GM21723 (cell line): Measurements from ENCODE around the gene NSRP1.
"Not testable (repeated sequence)": the region's sequence is repeated elsewhere in the genome, so short reads cannot be mapped to it uniquely, and the experiment has no call there.

ENCODE experiments used
- ATAC-seq: cut with Tn5 transposase; IDR thresholded peaks from one replicate; pipeline ENCODE4 v1.9.1; 2021; ENCODE audit warnings: mild to moderate bottlenecking, moderate library complexity; ENCODE audit not compliant: unreplicated experiment

Gene NSRP1

GRCh38 chr17:30219833-30220232 is 103.2 kb downstream of the NSRP1 start:
- ATAC-seq = no peak

GRCh38 chr17:30220414-30220813 is 103.8 kb downstream of the NSRP1 start:
- ATAC-seq = no peak

- ATAC-seq = no peak
Observed at GRCh38 chr17:30221346-30221745, 104.7 kb downstream of the NSRP1 start.

GRCh38 chr17:30222251-30222650 is 105.6 kb downstream of the NSRP1 start:
- ATAC-seq = no peak

- ATAC-seq = no peak
Observed at GRCh38 chr17:30222721-30223175, 106.1 kb downstream of the NSRP1 start.

- ATAC-seq = no peak
Observed at GRCh38 chr17:30224419-30224960, 107.9 kb downstream of the NSRP1 start.

GRCh38 chr17:30225112-30225511 is 108.5 kb downstream of the NSRP1 start:
- ATAC-seq = no peak

GRCh38 chr17:30225919-30226553 is 109.4 kb downstream of the NSRP1 start:
- no peak for ATAC-seq

- no peak for ATAC-seq
Observed at GRCh38 chr17:30226878-30227277, 110.3 kb downstream of the NSRP1 start.

- ATAC-seq = no peak
Observed at GRCh38 chr17:30228011-30228410, 111.4 kb downstream of the NSRP1 start.

- no peak for ATAC-seq
Observed at GRCh38 chr17:30229012-30229411, 112.4 kb downstream of the NSRP1 start.

- not testable (repeated sequence) for ATAC-seq
Observed at GRCh38 chr17:30230009-30230408, 113.4 kb downstream of the NSRP1 start.

- no peak for ATAC-seq
Observed at GRCh38 chr17:30230596-30231125, 114.0 kb downstream of the NSRP1 start.

GRCh38 chr17:30232015-30232823 is 115.6 kb downstream of the NSRP1 start:
- ATAC-seq = no peak

- ATAC-seq = no peak
Observed at GRCh38 chr17:30232824-30233427, 116.3 kb downstream of the NSRP1 start.

- ATAC-seq = no peak
Observed at GRCh38 chr17:30234296-30234695, 117.7 kb downstream of the NSRP1 start.

- ATAC-seq = peak; percentile 53
Observed at GRCh38 chr17:30234964-30235363, 118.3 kb downstream of the NSRP1 start.

- ATAC-seq = no peak
Observed at GRCh38 chr17:30235386-30236296, 119.0 kb downstream of the NSRP1 start, which contains the start of gene SLC6A4. TSS of gene SLC6A4 (minus strand) at chr17:30235697. CDS start at chr17:30221958, 13,739 bp downstream.
